NCI-H187 (cell line): ENCODE data around the gene GNRH2.
"Not testable (repeated sequence)": the region's sequence is repeated elsewhere in the genome, so short reads cannot be mapped to it uniquely, and the experiment has no call there.

ENCODE experiments used
- DNase-seq, 2 experiments: peaks; one replicate each; lab custom pipeline; 2025; lab: John Stamatoyannopoulos, UW

GNRH2 gene

GRCh38 chr20:3042625-3043024 lies 797 bp upstream of the GNRH2 start:
- DNase-seq: no peak

DNA sequence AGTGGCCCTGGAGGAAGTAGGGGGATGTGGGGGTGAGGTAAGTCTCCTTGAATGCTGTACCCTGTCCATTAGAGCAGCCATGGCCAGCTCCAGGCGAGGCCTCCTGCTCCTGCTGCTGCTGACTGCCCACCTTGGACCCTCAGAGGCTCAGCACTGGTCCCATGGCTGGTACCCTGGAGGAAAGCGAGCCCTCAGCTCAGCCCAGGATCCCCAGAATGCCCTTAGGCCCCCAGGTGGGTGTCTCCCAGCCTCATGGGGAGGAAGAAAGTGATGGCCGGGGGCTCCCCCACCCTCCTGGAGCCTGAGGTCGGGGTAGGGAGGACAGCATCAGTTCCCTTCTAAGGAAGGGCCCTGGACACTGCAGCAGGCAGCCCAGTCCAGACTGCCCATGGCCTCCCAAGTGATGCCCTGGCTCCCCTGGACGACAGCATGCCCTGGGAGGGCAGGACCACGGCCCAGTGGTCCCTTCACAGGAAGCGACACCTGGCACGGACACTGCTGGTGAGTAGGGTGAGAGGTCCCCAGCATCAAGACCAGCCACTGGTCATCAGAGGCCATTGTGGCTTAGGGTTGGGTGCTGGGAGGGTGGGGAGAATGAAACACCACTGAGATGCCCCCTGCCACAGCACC lies 1.0 kb downstream of the GNRH2 start:
- no peak for DNase-seq

DNA sequence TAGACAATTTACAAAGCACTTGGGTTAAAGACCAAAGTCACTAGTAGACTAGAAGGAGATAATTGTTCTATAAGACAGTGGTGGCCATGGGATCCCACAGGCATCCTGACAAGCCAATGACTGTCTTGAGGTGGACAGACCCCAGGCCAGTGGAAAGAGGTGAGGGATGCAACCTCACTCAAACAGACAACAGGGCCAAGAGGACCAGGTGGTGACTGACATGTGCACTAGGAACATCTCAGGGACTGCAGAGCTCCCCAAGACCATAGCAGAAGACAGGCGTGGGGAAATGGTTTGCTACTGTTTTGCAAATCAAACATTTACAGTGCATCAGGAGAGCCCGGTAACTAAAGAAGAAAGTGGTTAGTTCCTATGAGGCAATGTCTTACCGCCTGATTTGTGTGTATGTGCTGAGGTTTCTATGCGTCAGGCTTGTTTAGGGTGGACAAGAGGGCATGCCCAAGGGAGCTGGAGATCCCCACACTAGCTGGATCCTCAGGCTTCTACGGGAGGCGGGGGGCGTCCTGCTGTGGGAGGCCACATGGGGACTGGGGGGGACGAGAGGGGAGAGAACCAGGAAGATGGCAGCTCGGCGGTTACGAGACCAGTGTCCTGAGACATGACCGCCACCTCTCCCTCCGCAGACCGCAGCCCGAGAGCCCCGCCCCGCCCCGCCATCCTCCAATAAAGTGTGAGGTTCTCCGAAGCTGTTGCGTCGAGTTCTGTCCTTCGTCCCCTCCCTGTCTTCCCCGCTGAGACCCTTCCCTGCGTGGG lies 1.8 kb downstream of the GNRH2 start:
- peak in 1 of 2 experiments; percentile 70 for DNase-seq

DNA sequence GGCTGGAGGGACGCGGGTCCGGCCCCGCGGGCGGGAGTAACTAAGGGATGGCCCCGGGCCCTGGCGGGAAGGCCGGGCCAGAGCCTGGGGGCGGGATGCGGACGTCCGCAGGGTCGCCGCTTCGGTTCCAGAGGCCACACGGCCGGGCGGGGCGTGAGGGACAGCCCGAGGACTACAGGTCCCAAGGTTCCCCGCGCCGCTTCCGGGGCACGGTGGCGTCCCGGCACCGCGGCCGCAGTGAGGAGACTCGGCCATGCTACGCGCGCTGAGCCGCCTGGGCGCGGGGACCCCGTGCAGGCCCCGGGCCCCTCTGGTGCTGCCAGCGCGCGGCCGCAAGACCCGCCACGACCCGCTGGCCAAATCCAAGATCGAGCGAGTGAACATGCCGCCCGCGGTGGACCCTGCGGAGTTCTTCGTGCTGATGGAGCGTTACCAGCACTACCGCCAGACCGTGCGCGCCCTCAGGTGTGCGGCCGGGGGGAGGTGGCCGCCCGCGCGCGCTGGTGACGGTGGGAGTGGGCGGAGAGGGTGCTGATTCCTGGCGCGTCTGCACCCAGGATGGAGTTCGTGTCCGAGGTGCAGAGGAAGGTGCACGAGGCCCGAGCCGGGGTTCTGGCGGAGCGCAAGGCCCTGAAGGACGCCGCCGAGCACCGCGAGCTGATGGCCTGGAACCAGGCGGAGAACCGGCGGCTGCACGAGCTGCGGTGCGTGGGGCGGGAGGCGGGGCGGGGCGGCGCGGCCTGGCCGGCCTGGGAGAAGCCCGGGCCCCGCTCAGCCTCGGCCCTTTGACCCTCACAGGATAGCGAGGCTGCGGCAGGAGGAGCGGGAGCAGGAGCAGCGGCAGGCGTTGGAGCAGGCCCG lies 2.6 kb downstream of the GNRH2 start, which contains the start of gene MRPS26:
Gene MRPS26 (plus strand): TSS at position 237 of the 861 bp plus-strand sequence. CDS start 17 bp downstream, at position 254.
- peak; percentile 75 to 79 for DNase-seq

DNA sequence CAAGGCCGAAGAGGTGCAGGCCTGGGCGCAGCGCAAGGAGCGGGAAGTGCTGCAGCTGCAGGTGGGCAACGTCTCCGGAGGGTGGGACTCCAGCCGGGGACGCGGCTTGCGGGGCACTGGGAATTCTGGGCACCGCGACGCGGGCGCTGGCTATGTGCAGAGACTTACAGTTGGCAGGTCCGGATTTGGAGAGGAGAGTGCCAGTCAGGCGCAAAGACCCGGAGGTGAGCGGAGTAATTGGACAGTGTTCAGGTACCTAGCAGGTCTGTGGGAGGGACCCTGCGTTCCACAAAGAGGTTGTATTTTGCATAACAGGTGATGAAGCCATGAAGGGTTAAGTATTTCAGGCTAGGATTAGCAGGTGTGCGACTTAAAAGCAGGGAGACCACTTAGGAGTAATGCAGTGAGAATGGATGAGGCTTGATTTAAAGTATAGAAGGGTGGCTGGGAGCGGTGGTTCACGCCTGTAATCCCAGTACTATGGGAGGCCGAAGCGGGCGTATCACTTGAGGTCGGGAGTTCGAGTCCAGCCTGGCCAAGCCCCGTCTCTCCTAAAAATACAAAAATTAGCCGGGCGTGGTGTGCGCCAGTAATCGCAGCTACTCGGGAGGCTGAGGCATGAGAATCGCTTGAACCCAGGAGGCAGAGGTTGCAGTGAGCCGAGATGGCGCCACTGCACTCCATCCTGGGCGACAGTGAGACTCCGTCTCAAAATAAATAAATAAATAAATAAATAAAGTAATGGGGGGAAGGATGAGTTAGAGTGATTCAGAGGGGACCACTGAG lies 3.4 kb downstream of the GNRH2 start:
- DNase-seq: peak; percentile 72

DNA sequence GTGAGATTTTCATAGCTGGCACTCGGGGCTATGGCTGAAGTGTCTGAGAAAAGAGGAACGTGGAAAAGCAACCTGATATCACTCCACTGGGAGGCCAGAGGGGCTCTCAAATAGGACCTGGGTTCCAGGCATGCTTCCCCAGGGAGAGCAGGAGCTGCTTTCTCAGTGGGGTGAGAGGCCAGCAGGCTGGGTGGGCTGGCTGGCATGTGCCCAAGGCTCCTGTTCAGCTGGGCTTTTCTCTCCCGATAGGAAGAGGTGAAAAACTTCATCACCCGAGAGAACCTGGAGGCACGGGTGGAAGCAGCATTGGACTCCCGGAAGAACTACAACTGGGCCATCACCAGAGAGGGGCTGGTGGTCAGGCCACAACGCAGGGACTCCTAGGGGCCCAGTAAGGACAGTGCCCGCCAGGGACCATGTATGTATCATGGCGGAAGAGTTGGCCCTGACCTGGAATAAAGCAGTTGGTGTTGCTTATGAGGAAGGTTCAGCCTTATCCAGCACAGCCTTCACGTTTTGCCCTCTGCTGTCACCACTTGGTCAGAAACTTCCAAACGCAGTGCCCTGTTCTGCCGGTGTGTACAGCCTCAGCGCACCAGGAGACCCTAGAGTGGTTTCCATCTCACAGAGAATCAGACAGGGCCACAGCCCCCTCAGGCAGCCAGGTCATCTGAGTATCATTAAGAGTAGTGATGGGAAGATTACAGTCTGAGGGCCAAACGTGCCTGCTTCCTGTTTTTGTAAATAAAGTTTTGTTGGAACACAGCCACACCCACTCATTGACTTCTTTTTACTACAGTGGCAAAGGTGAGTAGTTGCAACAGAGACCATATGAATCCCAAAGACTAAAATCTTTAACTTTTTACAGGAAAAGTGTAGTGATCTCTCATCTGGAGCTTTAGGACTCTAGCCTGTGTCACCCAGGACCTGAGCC lies 4.3 kb downstream of the GNRH2 start:
- DNase-seq: no peak

DNA sequence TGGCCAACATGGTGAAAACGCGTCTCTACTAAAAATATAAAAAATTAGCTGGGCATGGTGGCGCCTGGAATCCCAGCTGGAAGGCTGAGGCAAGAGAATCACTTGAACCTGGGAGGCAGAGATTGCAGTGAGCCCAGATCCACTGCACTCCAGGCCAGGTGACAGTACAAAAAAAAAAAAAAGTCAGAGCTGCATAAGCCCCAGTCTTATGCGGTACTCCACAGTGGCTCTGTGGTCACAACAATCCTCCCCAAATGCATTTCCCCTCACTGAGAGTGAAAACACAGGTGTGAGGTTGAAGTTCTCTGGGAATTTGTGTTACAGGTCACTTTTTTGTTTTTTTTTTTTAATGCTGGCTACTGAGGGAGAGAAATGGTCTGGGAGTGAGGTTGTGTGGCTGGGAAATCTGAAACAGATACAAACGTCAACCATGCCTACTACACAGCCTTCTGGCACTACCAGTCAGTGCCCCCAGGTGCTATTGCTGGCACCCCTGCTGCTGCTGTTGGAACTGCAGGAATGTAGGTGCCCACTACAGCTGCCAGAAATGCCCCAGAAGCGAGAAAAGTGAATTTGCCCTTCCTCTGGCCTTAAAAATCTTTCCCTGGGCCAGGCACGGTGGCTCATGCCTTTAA lies 8.1 kb downstream of the GNRH2 start:
- DNase-seq: no peak

- no peak for DNase-seq
Observed at GRCh38 chr20:3059489-3059888, 16.1 kb downstream of the GNRH2 start.

GRCh38 chr20:3064119-3064518 lies 20.7 kb downstream of the GNRH2 start:
- DNase-seq: not testable (repeated sequence)

DNA sequence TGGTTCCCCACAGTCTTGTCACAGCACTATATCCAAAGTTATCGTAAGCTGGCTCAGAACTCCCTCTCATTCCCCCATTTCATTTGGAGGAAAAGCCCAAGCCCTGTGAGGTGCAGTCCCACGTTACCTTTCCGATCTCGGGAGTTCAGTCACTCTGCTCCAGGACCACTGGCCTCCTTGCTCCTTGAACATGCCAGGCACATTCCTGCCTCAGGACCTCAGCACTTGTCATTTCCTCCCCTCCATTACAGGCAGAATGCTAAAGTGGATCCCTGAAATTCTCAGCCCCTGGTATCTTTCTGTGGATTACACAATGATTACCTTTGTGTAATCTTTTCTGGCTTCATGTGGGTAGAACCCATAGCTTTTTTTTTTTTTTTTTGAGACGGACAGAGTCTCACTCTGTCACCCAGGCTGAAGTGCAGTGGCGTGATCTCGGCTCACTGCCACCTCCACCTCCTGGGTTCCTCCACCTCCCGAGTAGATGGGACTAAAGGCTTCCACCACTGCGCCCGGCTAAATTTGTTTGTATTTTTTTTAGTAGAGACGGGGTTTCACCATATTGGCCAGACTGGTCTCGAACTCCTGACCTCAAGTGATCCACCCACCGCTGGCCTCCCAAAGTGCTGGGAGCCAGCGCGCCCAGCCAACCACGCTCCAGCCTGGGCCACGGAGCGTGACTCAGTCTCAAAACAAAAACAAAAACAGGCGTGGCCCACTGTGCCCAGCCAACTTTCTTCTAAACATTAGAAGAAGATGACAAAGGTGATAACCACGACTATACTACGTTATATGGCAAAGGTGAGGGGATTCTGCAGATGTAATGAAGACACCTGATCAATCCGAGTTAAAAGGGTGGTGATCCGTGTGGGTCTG lies 24.0 kb downstream of the GNRH2 start:
- DNase-seq: no peak

DNA sequence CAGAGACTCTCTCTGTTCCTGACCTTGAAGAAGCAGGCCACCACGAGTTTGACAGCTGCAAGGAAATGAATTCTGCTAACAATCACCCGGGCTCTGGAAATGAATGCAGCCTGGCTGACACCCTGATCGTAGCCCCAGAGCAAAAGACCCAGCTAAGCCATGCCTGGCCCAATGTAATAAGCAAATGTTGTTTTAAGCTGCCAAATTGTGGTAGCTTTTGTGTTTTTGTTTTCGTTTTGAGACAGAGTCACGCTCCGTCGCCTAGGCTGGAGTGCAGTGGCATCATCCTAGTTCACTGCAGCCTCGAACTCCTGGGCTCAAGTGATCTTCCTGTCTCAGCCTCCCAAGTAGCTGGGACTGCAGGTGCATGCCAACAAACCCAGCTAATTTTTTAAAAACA lies 24.7 kb downstream of the GNRH2 start:
- no peak for DNase-seq

- peak; percentile 27 to 73 for DNase-seq
Observed at GRCh38 chr20:3068986-3069900, 25.8 kb downstream of the GNRH2 start.

DNA sequence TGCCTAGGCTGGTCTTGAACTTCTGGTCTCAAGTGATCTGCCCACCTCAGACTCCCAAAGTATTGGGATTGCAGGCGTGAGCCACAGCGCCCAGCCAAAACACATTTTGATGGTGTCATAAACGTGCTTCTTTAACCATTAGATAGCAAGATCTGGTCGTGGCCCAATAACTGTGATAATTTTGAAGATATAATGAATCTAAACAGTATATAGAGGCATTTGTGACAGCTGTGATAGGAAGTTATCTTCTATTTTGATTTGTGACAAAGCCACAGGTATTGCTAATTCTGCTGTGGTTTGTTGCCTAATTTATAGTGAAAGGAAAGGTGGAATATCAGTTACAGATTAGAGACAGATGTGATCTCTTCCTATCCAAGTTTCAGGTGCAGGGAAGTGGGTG lies 27.3 kb downstream of the GNRH2 start:
- DNase-seq: no peak

DNA sequence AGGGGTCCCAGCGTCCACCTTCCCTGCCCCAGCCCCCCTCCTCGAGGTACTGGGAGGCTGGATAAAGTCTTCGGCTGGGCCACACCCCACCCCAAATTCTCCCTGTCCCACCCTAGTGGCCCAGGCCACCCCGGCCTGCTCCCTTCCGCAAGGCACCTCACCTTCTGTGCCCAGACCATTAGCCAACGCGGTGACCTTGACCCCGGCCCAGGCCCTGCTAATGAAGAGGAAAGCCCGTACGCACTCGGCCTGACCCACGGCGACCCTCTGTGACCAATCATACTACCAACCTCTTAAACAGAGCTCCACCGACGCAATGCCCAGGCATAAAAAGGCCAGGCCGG lies 27.8 kb downstream of the GNRH2 start:
- DNase-seq: no peak

- no peak for DNase-seq
Observed at GRCh38 chr20:3071610-3072529, 28.4 kb downstream of the GNRH2 start, which contains the start of gene OXT. OXT (plus strand) TSS chr20:3071620; CDS start chr20:3071656, 36 bp downstream.

DNA sequence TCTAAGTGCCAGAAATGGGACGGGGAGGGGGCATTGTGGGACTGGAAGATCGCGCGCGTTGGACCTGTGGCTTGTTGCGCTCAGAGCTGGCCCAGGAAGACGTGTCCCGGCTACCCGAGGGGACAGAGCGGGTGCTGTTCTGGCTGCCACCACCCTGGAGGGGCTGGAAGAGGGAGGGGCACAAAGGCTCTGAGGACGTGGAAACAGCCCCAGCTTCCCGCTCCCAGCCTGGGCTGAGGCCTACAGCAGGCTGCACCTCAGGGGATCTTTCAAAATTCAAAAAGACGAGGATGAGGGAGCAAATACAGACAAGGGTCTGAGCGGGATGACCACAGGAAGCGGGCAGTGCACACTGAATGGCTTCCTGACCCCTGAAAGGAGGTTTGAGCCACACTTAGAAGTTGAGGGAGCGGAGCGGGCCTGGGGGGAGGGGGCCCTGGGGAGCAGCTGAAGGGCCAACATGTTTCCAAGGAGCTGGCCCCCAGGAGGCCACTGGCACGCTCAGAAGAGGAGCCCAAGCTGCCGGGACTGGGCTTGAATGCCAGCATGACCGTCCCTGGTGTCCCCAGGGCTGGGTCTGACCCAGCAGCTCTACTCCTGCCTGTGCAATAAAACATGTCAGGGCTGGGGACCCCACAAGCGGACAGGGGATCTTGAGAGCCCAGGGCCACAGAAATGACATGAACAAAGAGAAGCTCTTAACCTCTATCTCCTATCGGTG lies 29.3 kb downstream of the GNRH2 start:
- DNase-seq: no peak
